H1 (cell line): ENCODE measurements around the gene THSD1. TPM values are rescaled to one million over a fixed set of nuclear protein-coding genes. Genes with fewer than 3 reads are reported as not detected.

Source experiments
- HDAC2 ChIP-seq, 2 experiments: fragments of 300-600 bp in 1 of 2; sonication (generic) in 1 of 2; IDR thresholded peaks; 2 replicates each; pipeline ENCODE4 v1.6.1; 2011 to 2012; ENCODE audit warnings: low read depth in 2 of 2, low read length in 2 of 2, mild to moderate bottlenecking in 2 of 2, moderate library complexity in 2 of 2, borderline replicate concordance in 1 of 2, inconsistent platforms in 1 of 2
- polyA plus RNA-seq, 7 experiments: library from polyadenylated mRNA; depleted of rRNA in 3 of 7; stranded (reverse) in 5 of 7; unstranded in 2 of 7; fragments of >200 nt in 5 of 7; fragments of 200-250 nt in 2 of 7; gene quantifications; 1 replicate in 5 of 7; 2 replicates in 1 of 7; 4 replicates in 1 of 7; pipeline versions ENCODE4 v1.2.1 to v1.2.3, GENCODE V29; 2011 to 2013; ENCODE audit warnings: missing spikeins in 2 of 7, mixed read lengths in 2 of 7
- total RNA-seq: library from RNA; stranded (reverse); fragmentation: NEBNext Ultra II Directional; extraction: Animal tissue kit (Norgen Biotek cat#: 25700); gene quantifications from 2 replicates; pipeline ENCODE4 v1.2.1, GENCODE V29; 2021
- TF ChIP-seq, protein P1 (sequence below): IDR thresholded peaks from 2 replicates; pipeline ENCODE4 v1.6.1; 2011; ENCODE audit warnings: low read length, improper control_type of control experiment

THSD1 gene
- total and polyA plus RNA-seq, 2 of the 8 experiments (the other 6 are each of a cell fraction or from before 2014, with no cell fraction given): 0.17 to 0.35 TPM

DNA sequence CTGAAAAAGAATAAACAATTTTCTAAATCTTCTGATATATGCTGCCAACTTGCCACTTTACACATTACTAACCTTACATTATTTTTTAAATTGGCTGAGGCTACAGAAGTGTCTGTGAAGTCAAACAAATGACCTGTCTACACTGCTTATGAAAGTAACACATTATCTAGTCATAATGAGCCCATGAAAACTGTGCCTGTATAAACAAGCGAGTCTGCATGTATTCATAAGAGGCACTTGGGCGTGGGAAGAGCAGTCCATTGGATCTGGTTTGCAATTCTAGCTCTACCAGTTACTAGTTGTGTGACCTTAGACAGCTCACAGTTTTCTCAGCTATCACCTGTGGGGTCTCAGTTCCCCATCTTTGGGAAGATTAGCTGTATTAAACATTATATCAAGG is 41.4 kb upstream of the THSD1 start (continued):
- TF ChIP-seq, protein P1, sequence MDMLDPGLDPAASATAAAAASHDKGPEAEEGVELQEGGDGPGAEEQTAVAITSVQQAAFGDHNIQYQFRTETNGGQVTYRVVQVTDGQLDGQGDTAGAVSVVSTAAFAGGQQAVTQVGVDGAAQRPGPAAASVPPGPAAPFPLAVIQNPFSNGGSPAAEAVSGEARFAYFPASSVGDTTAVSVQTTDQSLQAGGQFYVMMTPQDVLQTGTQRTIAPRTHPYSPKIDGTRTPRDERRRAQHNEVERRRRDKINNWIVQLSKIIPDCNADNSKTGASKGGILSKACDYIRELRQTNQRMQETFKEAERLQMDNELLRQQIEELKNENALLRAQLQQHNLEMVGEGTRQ: no peak
- TF ChIP-seq HDAC2 (IDR thresholded peaks at IDR 0.05; ENCODE audit: borderline replicate concordance in 1 of 2, low read depth in 2 of 2, low read length in 2 of 2): no peak
